OCI-LY7 (cell line): Measurements from ENCODE around the gene NBL1.

ENCODE experiments used
- CTCF ChIP-seq: fragments of 200-600 bp; sonication (generic); conservative IDR thresholded peaks from 2 replicates; pipeline ENCODE4 v1.5.1; 2014; ENCODE audit warnings: mild to moderate bottlenecking, antibody characterized with exemption, low read length, moderate library complexity, mixed read lengths
- EZH2phosphoT487 ChIP-seq: fragments of 200-600 bp; sonication (generic); IDR thresholded peaks from 2 replicates; pipeline ENCODE4 v1.6.1; 2018; ENCODE audit warnings: low read depth, borderline replicate concordance, mild to moderate bottlenecking, mixed run types, antibody characterized with exemption, low read length, moderate library complexity, mixed read lengths

DNA sequence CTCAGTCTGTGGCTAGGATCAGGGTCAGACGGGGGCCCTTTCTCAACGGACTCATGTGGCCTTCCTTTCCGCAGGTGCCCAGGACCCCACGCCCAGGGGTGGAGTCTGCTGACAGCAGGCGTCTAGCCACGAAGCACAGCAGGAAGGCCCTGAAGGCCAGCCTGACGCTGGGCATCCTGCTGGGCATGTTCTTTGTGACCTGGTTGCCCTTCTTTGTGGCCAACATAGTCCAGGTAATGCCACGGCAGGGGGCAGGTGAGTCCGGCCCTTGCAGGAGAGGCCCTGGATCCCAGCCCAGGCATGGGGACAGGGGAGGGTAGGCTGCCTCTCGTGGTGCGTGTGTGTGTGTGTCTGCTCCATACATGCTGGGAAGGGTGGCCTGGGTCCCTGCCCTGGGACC lies 34.4 kb downstream of the NBL1 start:
- TF ChIP-seq CTCF (no peak), EZH2phosphoT487 (no peak)
